ENCODE measurements around the gene KCNK16.

The KCNK16 gene

DNA sequence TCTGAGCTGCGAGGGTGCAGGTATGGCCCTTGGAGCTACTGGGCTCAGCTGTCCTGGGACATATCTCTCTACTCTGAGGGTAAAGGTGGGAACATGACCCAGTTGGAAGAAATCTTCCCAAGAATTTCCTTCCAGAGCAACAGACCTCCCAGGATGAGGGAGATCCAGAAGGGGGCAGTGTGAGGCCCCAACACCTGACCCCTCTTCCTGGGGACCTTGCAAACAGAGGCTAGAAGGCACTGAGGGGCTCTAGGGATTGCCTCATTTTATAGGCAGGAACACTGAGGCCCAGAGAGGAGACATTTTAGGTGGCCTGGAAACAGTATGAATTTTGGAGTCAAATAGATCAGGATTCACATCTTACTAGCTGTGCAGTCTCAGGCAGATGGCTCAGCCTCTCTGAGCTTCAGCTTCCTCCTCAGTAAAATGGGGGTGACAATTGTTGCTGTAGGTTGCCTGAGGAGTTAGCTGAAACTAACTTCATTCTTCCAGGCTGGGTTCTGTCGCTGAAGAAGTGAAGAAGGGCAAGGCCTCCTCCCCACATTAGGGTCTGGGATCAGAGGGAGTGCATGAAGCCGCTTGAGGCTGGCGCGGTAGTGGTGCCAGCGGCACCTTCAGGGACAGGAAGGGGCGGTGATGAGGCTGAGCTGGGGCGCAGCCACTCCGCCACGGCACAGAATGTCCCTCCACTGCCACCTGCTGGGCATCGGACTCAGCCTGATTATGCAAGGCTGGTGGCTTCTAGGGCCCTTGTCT lies 19.7 kb downstream of the KCNK16 start:
- TF ChIP-seq, protein P1, sequence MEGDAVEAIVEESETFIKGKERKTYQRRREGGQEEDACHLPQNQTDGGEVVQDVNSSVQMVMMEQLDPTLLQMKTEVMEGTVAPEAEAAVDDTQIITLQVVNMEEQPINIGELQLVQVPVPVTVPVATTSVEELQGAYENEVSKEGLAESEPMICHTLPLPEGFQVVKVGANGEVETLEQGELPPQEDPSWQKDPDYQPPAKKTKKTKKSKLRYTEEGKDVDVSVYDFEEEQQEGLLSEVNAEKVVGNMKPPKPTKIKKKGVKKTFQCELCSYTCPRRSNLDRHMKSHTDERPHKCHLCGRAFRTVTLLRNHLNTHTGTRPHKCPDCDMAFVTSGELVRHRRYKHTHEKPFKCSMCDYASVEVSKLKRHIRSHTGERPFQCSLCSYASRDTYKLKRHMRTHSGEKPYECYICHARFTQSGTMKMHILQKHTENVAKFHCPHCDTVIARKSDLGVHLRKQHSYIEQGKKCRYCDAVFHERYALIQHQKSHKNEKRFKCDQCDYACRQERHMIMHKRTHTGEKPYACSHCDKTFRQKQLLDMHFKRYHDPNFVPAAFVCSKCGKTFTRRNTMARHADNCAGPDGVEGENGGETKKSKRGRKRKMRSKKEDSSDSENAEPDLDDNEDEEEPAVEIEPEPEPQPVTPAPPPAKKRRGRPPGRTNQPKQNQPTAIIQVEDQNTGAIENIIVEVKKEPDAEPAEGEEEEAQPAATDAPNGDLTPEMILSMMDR (IDR thresholded peaks at IDR 0.05; ENCODE audit: control insufficient read depth, insufficient read depth, low read depth, low read length, missing control alignments), result peak; percentile 90
- H3K4me3 ChIP-seq (ENCODE audit: control insufficient read depth, low read depth, low read length), result no peak overlapping the region
- DNase-seq (ENCODE audit: low read depth), result no peak

DNA sequence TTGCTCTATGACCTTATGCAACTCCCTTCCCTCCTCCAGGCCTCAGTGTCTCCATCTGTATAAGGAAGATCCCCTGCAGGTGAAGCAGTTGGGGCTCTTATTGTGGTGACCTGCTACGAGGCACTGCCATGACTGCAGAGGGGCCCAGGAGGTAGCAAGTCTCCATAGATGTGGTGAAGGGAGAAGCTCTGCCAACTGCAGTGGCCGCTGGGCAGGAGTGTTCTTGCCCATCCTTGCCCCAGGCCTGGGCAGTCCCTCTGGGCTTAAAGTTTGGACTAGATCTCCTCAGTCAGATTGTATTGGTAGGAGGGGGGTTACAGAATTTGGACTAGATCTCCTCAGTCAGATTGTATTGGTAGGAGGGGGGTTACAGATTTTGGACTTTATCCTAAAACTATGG lies 20.5 kb downstream of the KCNK16 start:
- no peak overlapping the region for H3K4me3 ChIP-seq (ENCODE audit: control insufficient read depth, low read depth, low read length)
- no peak for DNase-seq (ENCODE audit: low read depth)
- TF ChIP-seq, protein P1 (IDR thresholded peaks at IDR 0.05; ENCODE audit: control insufficient read depth, insufficient read depth, low read depth, low read length, missing control alignments), result no peak

DNA sequence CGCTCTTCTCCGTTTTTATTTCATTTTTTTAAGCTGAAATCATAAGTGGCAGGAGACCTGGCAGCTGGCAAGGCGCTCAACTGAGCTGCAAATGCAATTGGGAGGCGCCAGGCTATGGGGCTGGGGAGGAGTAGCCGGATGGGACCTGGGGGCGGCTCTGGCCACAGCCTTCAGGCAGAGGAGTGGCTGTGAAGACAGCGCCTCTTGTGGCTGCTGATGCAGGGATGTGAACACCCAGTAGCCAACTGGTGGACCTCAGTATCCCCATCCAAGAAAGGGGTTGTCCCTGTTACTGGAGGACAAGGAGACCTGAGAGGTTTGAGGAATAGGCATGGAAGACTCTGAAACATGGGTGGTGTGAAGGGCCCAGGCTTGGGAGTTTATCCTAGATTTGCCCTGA lies 20.9 kb downstream of the KCNK16 start:
- no peak overlapping the region for H3K4me3 ChIP-seq (ENCODE audit: control insufficient read depth, low read depth, low read length)
- DNase-seq (ENCODE audit: low read depth), result no peak
- TF ChIP-seq, protein P1 (IDR thresholded peaks at IDR 0.05; ENCODE audit: control insufficient read depth, insufficient read depth, low read depth, low read length, missing control alignments), result peak; percentile 50

DNA sequence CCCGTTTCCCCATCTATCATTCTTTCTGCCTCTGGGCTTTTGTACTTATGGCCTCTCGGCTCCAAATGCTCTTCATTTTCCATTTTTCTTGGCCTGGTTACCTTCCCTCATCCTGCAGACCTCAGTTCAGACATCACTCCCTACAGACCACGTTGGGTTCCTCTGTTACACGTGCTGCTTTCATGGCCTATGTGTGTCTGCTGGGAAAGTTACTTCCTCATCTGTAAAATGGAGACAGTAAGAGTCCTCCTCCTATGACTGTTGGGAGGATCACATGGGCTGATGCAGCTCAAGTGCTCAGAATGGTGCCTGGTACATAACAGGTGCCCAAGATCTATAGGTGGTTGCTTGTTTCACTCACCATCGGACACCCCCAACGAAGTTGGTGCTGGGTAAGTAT lies 21.8 kb downstream of the KCNK16 start:
- DNase-seq (ENCODE audit: low read depth), result no peak
- TF ChIP-seq, protein P1 (IDR thresholded peaks at IDR 0.05; ENCODE audit: control insufficient read depth, insufficient read depth, low read depth, low read length, missing control alignments), result no peak
- H3K4me3 ChIP-seq (ENCODE audit: control insufficient read depth, low read depth, low read length), result no peak overlapping the region

DNA sequence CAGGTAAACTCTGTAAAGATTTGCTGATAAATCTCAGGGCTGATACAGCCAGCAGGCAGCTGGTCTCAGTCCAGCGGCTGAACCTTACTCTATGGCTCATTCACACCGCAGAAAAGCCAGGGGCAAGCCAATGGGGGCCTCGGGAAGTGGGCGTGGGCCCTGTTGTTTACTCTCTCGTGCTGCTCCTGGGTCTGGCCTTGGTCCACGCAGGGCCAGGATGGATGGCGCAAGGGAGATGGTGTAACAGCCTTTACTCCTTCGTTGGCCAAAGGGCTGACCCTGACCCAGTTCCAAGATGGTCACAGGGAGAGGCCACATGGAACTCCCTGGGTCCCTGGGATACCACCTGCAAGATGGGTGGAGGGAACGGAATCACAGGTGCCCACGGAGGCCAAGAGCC lies 24.4 kb downstream of the KCNK16 start:
- DNase-seq (ENCODE audit: low read depth), result no peak
- TF ChIP-seq, protein P1 (IDR thresholded peaks at IDR 0.05; ENCODE audit: control insufficient read depth, insufficient read depth, low read depth, low read length, missing control alignments), result no peak
- no peak overlapping the region for H3K4me3 ChIP-seq (ENCODE audit: control insufficient read depth, low read depth, low read length)

DNA sequence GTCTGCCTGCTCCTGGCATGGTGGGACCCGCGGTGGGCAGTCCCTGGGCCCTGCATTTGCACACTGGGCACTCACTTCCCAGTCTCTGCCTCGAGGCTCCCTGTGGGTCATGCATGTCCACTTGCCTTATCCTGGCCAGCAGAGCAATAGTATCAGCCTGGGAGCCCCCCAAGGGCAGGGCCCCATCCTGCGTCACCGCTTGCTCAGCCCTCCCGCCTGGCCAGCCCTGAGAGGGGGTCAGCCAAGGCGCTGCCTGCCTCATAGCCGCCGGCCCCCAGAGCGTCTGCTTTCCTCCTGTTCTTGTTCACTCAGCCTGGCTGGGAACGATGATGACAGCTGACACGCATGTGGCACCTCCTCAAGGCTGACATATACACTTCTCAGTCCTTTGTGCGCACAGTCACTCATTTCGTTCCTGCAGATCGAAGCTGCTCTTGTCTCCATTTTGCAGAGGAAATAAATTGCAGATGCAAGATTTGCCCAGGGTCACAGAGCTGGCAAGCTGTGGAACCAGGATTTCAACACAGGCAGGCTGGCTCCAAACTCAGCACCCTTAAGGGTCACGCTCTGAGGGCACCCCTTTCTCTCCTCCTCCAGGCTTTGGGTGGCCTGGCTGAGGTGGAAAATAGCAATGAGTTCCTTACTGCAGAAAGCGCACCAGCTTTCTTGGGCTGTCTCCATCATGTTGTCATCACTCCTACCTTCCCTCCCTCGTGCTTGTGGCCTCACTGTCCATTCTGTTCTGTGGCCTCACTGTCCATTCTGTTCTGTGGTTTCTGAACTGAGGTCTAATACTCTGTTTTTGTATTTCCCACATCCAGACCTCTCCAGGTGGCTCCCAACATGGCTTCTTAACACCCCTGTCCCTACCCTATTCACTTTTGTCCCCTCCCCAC lies 25.5 kb downstream of the KCNK16 start:
- TF ChIP-seq, protein P1 (IDR thresholded peaks at IDR 0.05; ENCODE audit: control insufficient read depth, insufficient read depth, low read depth, low read length, missing control alignments), result no peak
- no peak for DNase-seq (ENCODE audit: low read depth)
- H3K4me3 ChIP-seq (ENCODE audit: control insufficient read depth, low read depth, low read length), result no peak overlapping the region
